CD14-positive monocyte (primary cell): Measurements from ENCODE around the gene DIS3L2. TPM values are rescaled to one million over a fixed set of nuclear protein-coding genes. Genes with fewer than 3 reads are reported as not detected.

Experiments
- DNase-seq, 3 donors: peaks; one replicate each; pipeline ENCODE4 v3.0.0-alpha.2; 2011 to 2022
- H2AFZ ChIP-seq: 2 replicates; pipeline ENCODE4 v1.6.0; 2012; ENCODE audit warnings: mild to moderate bottlenecking, low read depth, low read length, inconsistent platforms; ENCODE audit not compliant: insufficient read depth, poor library complexity, severe bottlenecking
- H3K27ac ChIP-seq, 2 donors: 1 replicate in 1 of 2; 2 replicates in 1 of 2; pipeline ENCODE4 v1.5.1; 2012 to 2013; ENCODE audit warnings: low read length in 2 of 2, control low read depth in 1 of 2, inconsistent platforms in 1 of 2, low read depth in 1 of 2, mild to moderate bottlenecking in 1 of 2
- H3K27me3 ChIP-seq, 2 donors: one replicate each; pipeline versions ENCODE4 v1.6.0 to v1.6.1; 2011 to 2013; ENCODE audit warnings: low read length in 2 of 2; ENCODE audit not compliant: control insufficient read depth in 2 of 2, insufficient read depth in 2 of 2
- H3K36me3 ChIP-seq, 2 donors: replicated peaks in 1 of 2; 1 replicate in 1 of 2; 2 replicates in 1 of 2; pipeline versions ENCODE4 v1.5.1 to v1.6.1; 2012 to 2013; ENCODE audit warnings: low read length in 2 of 2, control low read depth in 1 of 2, inconsistent platforms in 1 of 2, mild to moderate bottlenecking in 1 of 2; ENCODE audit not compliant: insufficient read depth in 2 of 2, control insufficient read depth in 1 of 2
- H3K4me1 ChIP-seq, 2 donors: 1 replicate in 1 of 2; 2 replicates in 1 of 2; pipeline versions ENCODE4 v1.5.1 to v1.6.1; 2012 to 2013; ENCODE audit warnings: low read length in 2 of 2, control low read depth in 1 of 2, inconsistent platforms in 1 of 2, mild to moderate bottlenecking in 1 of 2, moderate library complexity in 1 of 2; ENCODE audit not compliant: insufficient read depth in 2 of 2, control insufficient read depth in 1 of 2
- H3K4me2 ChIP-seq: replicated peaks from 2 replicates; pipeline ENCODE3; 2012; ENCODE audit warnings: low read length, moderate library complexity, mild to moderate bottlenecking; ENCODE audit not compliant: poor library complexity, severe bottlenecking; ENCODE audit errors: extremely low read depth
- H3K4me3 ChIP-seq, 3 experiments: fragments of 200-600 bp in 1 of 3; sonication (generic) in 1 of 3; replicated peaks in 1 of 3; 1 replicate in 2 of 3; 2 replicates in 1 of 3; pipeline ENCODE4 v1.5.1; 2011 to 2013; ENCODE audit warnings: low read length in 3 of 3, mild to moderate bottlenecking in 3 of 3, control low read depth in 2 of 3, low read depth in 2 of 3, inconsistent platforms in 1 of 3, moderate library complexity in 1 of 3
- H3K79me2 ChIP-seq: 2 replicates; pipeline ENCODE4 v1.6.0; 2012; ENCODE audit warnings: mild to moderate bottlenecking, control low read depth, inconsistent platforms, low read length, moderate library complexity; ENCODE audit not compliant: insufficient read depth
- H3K9ac ChIP-seq: 2 replicates; pipeline ENCODE4 v1.6.0; 2017; ENCODE audit warnings: low read length, mild to moderate bottlenecking; ENCODE audit not compliant: insufficient read depth, poor library complexity, severe bottlenecking
- H3K9me3 ChIP-seq, 2 donors: replicated peaks in 1 of 2; 1 replicate in 1 of 2; 2 replicates in 1 of 2; pipeline versions ENCODE4 v1.5.1 to v1.6.1; 2012 to 2013; ENCODE audit warnings: low read length in 2 of 2, control low read depth in 1 of 2; ENCODE audit not compliant: control insufficient read depth in 1 of 2, insufficient read depth in 1 of 2
- H4K20me1 ChIP-seq: 2 replicates; pipeline ENCODE4 v1.6.0; 2012; ENCODE audit warnings: mild to moderate bottlenecking, low read length, control low read depth, moderate library complexity; ENCODE audit not compliant: insufficient read depth
- H3K27ac Mint-ChIP-seq, 7 donors: one replicate each; pipeline ENCODE4 v1.8.0; 2020; ENCODE audit warnings: mild to moderate bottlenecking in 7 of 7, mixed read lengths in 7 of 7, moderate library complexity in 6 of 7, inconsistent platforms in 2 of 7
- H3K27me3 Mint-ChIP-seq, 3 donors: one replicate each; pipeline ENCODE4 v1.8.0; 2021 to 2022; ENCODE audit warnings: low read depth in 3 of 3, mild to moderate bottlenecking in 3 of 3, mixed read lengths in 3 of 3, moderate library complexity in 3 of 3, inconsistent platforms in 1 of 3
- H3K36me3 Mint-ChIP-seq, 2 donors: one replicate each; pipeline ENCODE4 v1.8.0; 2020; ENCODE audit warnings: mixed read lengths in 2 of 2, inconsistent platforms in 1 of 2, mild to moderate bottlenecking in 1 of 2
- H3K4me1 Mint-ChIP-seq: one replicate; pipeline ENCODE4 v1.8.0; 2020; ENCODE audit warnings: mild to moderate bottlenecking, mixed read lengths
- H3K4me3 Mint-ChIP-seq, 2 donors: one replicate each; pipeline ENCODE4 v1.8.0; 2020; ENCODE audit warnings: mild to moderate bottlenecking in 2 of 2, mixed read lengths in 2 of 2, moderate library complexity in 1 of 2
- H3K9me3 Mint-ChIP-seq, 7 donors: one replicate each; pipeline ENCODE4 v1.8.0; 2020 to 2022; ENCODE audit warnings: mixed read lengths in 7 of 7, mild to moderate bottlenecking in 6 of 7, moderate library complexity in 6 of 7, inconsistent platforms in 2 of 7
- CTCF ChIP-seq: fragments of 200-600 bp; IDR thresholded peaks from one replicate; pipeline ENCODE4 v1.8.0; 2022; ENCODE audit warnings: antibody characterized with exemption, mild to moderate bottlenecking
- WGBS: methylation state at CpG from one replicate; pipeline ENCODE4 v1.1.5; 2013; ENCODE audit warnings: missing lambda C conversion rate; ENCODE audit not compliant: insufficient coverage; 5-methylcytosine and 5-hydroxymethylcytosine counted together
- intact Hi-C, 2 donors: fragments of 100-400 bp; cut with micrococcal nuclease; formaldehyde crosslinking; loops; one replicate each; pipeline versions ENCODE4 v1.15.0 to v1.15.1; 2023
- polyA plus RNA-seq, 3 donors: library from polyadenylated mRNA; depleted of rRNA in 1 of 3; unstranded in 2 of 3; stranded (reverse) in 1 of 3; fragments of 300-500 nt in 2 of 3; fragments of >200 nt in 1 of 3; fragmentation: Illumina TruSeq in 2 of 3; gene quantifications; 1 replicate in 2 of 3; 2 replicates in 1 of 3; pipeline ENCODE4 v1.2.3, GENCODE V29; 2012 to 2021

Gene DIS3L2
- polyA plus RNA-seq, 3 donors = 6.0 to 21.7 (median 6.4) TPM

- Mint-ChIP-seq H3K27me3 (peaks cover 0 to 1% (median 0%) of the 10 kb centered on the region in 3 donors), H3K4me3 (no peak overlapping the region), H3K27ac (peak overlapping the region in 1 of 7 donors; percentile 34), H3K36me3 (peaks cover 23 to 43% of the 10 kb centered on the region in 2 donors), H3K9me3 (peaks cover 0 to 3% (median 0%) of the 10 kb centered on the region in 7 donors), H3K4me1 (no peaks in the 10 kb centered on the region)
- intact Hi-C loops = no loop called here
- Histone ChIP-seq H3K27ac (no peak overlapping the region), H3K27me3 (no peaks in the 10 kb centered on the region), H3K4me3 (no peak overlapping the region), H3K36me3 (peaks cover 6 to 18% of the 10 kb centered on the region in 2 donors), H4K20me1 (no peaks in the 10 kb centered on the region), H3K4me1 (no peaks in the 10 kb centered on the region), H2AFZ (no peak overlapping the region), H3K79me2 (no peaks in the 10 kb centered on the region), H3K4me2 (no peak overlapping the region), H3K9ac (no peak overlapping the region), H3K9me3 (peaks cover 0 to 2% of the 10 kb centered on the region in 2 donors)
- WGBS = 94% methylated on average over 5 of the region's 8 CpGs
- TF ChIP-seq CTCF = no peak
- DNase-seq = no peak
Observed at GRCh38 chr2:232276733-232277313, 315.3 kb downstream of the DIS3L2 start.

GRCh38 chr2:232278534-232278933 is 317.0 kb downstream of the DIS3L2 start:
- H3K27me3 ChIP-seq = no peaks in the 10 kb centered on the region
- H2AFZ ChIP-seq = no peak overlapping the region
- TF ChIP-seq CTCF = no peak
- no peak overlapping the region for H3K4me3 Mint-ChIP-seq
- H3K4me1 Mint-ChIP-seq = peaks cover 2% of the 10 kb centered on the region
- peaks cover 0 to 3% (median 0%) of the 10 kb centered on the region in 7 donors for H3K9me3 Mint-ChIP-seq
- no peaks in the 10 kb centered on the region for H3K4me1 ChIP-seq
- no peaks in the 10 kb centered on the region for H4K20me1 ChIP-seq
- no peak for DNase-seq
- no peak overlapping the region for H3K4me2 ChIP-seq
- H3K9me3 ChIP-seq = peaks cover 0 to 2% of the 10 kb centered on the region in 2 donors
- no peaks in the 10 kb centered on the region for H3K79me2 ChIP-seq
- no peak overlapping the region for H3K4me3 ChIP-seq
- H3K36me3 Mint-ChIP-seq = peaks cover 23 to 42% of the 10 kb centered on the region in 2 donors
- peaks cover 0 to 1% (median 0%) of the 10 kb centered on the region in 3 donors for H3K27me3 Mint-ChIP-seq
- no peak overlapping the region for H3K9ac ChIP-seq
- H3K27ac ChIP-seq = no peak overlapping the region
- intact Hi-C loops = no loop called here
- H3K27ac Mint-ChIP-seq = no peak overlapping the region
- peaks cover 3 to 10% of the 10 kb centered on the region in 2 donors for H3K36me3 ChIP-seq
- WGBS = no CpG with 5 or more reads among the region's 3 CpGs
